GM12892 (cell line): ENCODE results near the gene F13A1.

Experiments used
- POLR2A ChIP-seq: IDR thresholded peaks from 2 replicates; pipeline ENCODE4 v1.6.1; 2011; ENCODE audit warnings: low read depth, low read length, control low read depth
- POLR2AphosphoS5 ChIP-seq: IDR thresholded peaks from 2 replicates; pipeline ENCODE4 v1.6.1; 2011; ENCODE audit warnings: low read depth, low read length, control low read depth

DNA sequence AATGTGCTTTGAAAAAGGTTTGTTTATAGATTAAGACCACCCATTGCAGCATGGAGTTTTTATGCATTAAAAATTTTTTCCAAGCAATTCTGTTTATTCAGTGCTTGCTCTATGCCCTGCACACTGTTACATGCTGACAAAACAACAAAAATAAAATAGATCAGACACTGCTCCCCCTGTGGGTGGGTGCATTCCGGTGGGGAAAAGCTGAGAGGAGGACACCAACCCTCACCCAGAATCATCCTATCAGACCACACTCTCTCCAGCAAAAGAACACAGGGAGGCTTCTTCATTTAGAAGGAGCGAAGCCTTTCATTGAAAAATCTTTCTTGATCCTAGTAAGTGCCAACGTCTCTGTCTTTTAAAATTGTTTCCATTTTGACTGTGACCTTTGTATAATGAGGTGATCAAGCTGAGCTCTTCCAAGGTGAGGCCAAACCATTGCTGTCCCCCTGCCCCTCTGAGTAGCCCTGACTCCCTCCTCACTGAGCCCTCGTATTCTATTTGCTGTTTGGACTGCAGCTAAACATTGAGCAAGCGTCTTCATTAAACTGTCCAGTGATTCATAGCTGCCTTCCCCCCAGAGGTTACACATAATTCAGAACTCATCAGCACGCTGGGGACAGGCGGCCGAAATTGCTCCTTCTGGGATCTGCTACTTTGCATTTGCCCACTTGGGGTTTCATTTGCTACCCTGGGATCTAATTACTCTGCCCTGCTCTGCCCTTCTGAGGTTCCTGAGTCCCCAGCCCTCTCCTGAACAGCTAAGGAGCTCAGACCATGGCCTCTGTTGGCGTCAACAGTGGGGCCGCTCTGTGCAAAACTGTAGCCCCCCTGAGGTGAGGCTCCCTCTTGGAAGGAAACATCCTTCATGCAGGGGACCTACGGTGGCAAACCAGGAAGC is 102.4 kb downstream of the F13A1 start:
- no peak for TF ChIP-seq POLR2A
- no peak for TF ChIP-seq POLR2AphosphoS5
